Mammary epithelial cell (primary cell): ENCODE data around the gene APOBEC3G.

Experiments used
- CTCF ChIP-seq, 2 donors: IDR thresholded peaks in 1 of 2; conservative IDR thresholded peaks in 1 of 2; 2 replicates each; pipeline ENCODE4 v1.5.1; 2011 to 2012; ENCODE audit warnings: inconsistent platforms in 2 of 2, low read length in 2 of 2, mild to moderate bottlenecking in 2 of 2, control low read depth in 1 of 2, low read depth in 1 of 2; ENCODE audit not compliant: insufficient read depth in 1 of 2; ENCODE audit errors: extremely low read depth in 1 of 2
- EZH2 ChIP-seq: IDR thresholded peaks from 2 replicates; pipeline ENCODE4 v1.6.1; 2012; ENCODE audit warnings: low read length, inconsistent platforms, borderline replicate concordance

- TF ChIP-seq CTCF (conservative IDR thresholded peaks at IDR 0.05 in 1 of 2, IDR thresholded peaks at IDR 0.05 in 1 of 2; ENCODE audit: extremely low read depth in 1 of 2, insufficient read depth in 1 of 2, low read depth in 1 of 2, low read length in 2 of 2) (no peak), EZH2 (no peak)
These were observed 6.9 kb upstream of the APOBEC3G start for GRCh38 chr22:39070186-39070585.
